ENCODE data around the gene SRPX.

The SRPX gene

GRCh38 chrX:38214044-38214443, 6.6 kb downstream of the SRPX start:
- POLR2A ChIA-PET: no interaction called here
- no peak for TF ChIP-seq CTCF (IDR thresholded peaks at IDR 0.05; ENCODE audit: control extremely low read depth, extremely low read depth, low read depth, missing control alignments)
- CTCF ChIA-PET: no interaction called here
- no peak for DNase-seq (ENCODE audit: extremely low spot score)

DNA sequence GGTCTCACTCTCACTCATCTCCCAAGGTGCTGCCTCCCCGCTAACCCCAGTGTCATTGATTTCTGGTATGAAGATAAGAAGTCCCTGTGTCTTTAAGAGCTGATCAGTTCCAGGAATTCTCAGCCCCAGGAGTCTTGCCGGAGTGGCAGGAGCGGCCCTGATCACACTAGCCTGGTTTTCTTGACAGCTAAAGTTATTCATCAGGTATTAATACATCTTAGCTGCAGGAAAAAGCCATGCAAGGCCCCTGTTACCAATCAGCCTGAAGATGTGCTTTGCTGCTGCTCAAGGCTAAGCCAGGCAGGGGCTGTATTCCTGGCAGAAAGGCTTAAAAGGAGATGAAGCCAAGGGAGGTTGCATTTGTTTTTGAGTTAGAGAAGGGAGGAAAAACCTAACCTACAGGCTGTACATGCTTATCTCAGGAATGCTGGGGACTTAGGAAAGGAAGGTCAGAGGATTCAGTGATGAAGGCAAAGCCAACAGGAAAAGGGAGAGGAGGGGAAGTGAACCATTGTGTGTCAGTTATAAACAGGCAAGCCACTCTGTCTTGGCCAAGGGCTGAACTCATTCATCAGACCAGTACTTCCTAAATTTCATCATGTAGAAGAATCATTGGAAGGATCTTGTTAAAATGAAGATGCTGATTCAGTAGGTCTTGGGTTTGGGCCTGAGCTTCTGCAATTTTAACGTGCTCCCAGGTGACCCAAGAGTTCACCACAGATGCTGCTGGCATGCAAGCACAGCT, 8.6 kb downstream of the SRPX start:
- DNase-seq (ENCODE audit: extremely low spot score): no peak
- POLR2A ChIA-PET: no interaction called here
- TF ChIP-seq CTCF (IDR thresholded peaks at IDR 0.05; ENCODE audit: control extremely low read depth, extremely low read depth, low read depth, missing control alignments): no peak
- CTCF ChIA-PET: no interaction called here

GRCh38 chrX:38206542-38206941, 14.1 kb downstream of the SRPX start:
- ChIA-PET POLR2A (no interaction called here), CTCF (no interaction called here)
- TF ChIP-seq CTCF (IDR thresholded peaks at IDR 0.05; ENCODE audit: control extremely low read depth, extremely low read depth, low read depth, missing control alignments): no peak
- no peak for DNase-seq (ENCODE audit: extremely low spot score)

DNA sequence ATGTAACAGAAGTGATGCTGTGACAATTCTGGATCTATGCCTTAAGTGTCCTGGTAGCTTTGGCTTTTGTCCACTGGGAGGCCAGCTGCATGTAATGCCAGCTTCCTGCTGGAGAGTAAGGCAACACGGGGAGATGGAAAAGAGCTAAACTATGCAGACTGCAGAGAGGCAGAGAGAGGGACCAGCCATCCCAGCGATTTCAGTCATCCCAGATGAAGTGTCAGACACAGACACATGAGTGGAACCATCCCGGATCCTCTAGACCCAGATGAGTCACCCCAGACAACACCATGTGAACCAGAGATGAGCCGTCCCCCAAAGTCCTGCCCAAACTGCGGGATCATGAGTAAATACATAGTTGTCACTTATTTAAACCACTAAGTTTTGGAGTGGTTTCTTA, 14.6 kb downstream of the SRPX start:
- POLR2A ChIA-PET: no interaction called here
- no peak for DNase-seq (ENCODE audit: extremely low spot score)
- no peak for TF ChIP-seq CTCF (IDR thresholded peaks at IDR 0.05; ENCODE audit: control extremely low read depth, extremely low read depth, low read depth, missing control alignments)
- CTCF ChIA-PET: no interaction called here

- CTCF ChIA-PET: no interaction called here
- DNase-seq (ENCODE audit: extremely low spot score): no peak
- TF ChIP-seq CTCF (IDR thresholded peaks at IDR 0.05; ENCODE audit: control extremely low read depth, extremely low read depth, low read depth, missing control alignments): no peak
These were observed 15.6 kb downstream of the SRPX start for GRCh38 chrX:38205039-38205438.

GRCh38 chrX:38192007-38192810, 28.5 kb downstream of the SRPX start:
- no peak for TF ChIP-seq CTCF (IDR thresholded peaks at IDR 0.05; ENCODE audit: control extremely low read depth, extremely low read depth, low read depth, missing control alignments)
- no peak for DNase-seq (ENCODE audit: extremely low spot score)
- ChIA-PET CTCF (interaction anchor here (0.9 to 2.9 kb wide), 9 partner anchors 11 to 448 kb away, joined by 3 to 17 read pairs (median 3); partner anchors contain the start of gene RPGR), POLR2A (no interaction called here)

More at GRCh38 chrX:38205039-38205438, 15.6 kb downstream of the SRPX start:
- POLR2A ChIA-PET: no interaction called here
